GM23338 (cell line): ENCODE data around the gene FER. TPM values are rescaled to one million over a fixed set of nuclear protein-coding genes. Genes with fewer than 3 reads are reported as not detected.

ENCODE experiments used
- ATAC-seq: fragments of 200-7000 bp; cut with Tn5 transposase; 3 replicates; pipeline ENCODE4 v1.9.1; 2020
- DNase-seq: peaks from one replicate; pipeline ENCODE4 v3.0.0-alpha.2; 2015; ENCODE audit warnings: low spot score
- H2AFZ ChIP-seq: fragments of 200-600 bp; sonication (generic); 2 replicates; pipeline ENCODE4 v1.8.0; 2016; ENCODE audit warnings: antibody characterized with exemption, mild to moderate bottlenecking, moderate library complexity
- H3F3A ChIP-seq: fragments of 200-600 bp; sonication (generic); replicated peaks from 2 replicates; pipeline ENCODE4 v1.8.0; 2017; ENCODE audit warnings: antibody characterized with exemption, mixed run types, low read depth
- H3K27ac ChIP-seq: fragments of 200-600 bp; sonication (generic); 2 replicates; pipeline ENCODE4 v1.6.1; 2016; ENCODE audit warnings: low read depth
- H3K27me3 ChIP-seq: fragments of 200-600 bp; sonication (generic); 2 replicates; pipeline ENCODE4 v1.8.0; 2016; ENCODE audit warnings: mild to moderate bottlenecking, mixed run types, moderate library complexity; ENCODE audit not compliant: insufficient read depth
- H3K36me3 ChIP-seq: fragments of 200-600 bp; sonication (generic); 2 replicates; pipeline ENCODE4 v1.8.0; 2016; ENCODE audit warnings: mild to moderate bottlenecking; ENCODE audit not compliant: insufficient read depth
- H3K4me1 ChIP-seq: fragments of 200-600 bp; sonication (generic); 2 replicates; pipeline ENCODE4 v1.8.0; 2016; ENCODE audit warnings: mild to moderate bottlenecking, moderate library complexity; ENCODE audit not compliant: insufficient read depth
- H3K4me2 ChIP-seq: fragments of 200-600 bp; sonication (generic); 2 replicates; pipeline ENCODE4 v1.7.1; 2017; ENCODE audit warnings: mixed run types
- H3K4me3 ChIP-seq: fragments of 200-600 bp; sonication (generic); 2 replicates; pipeline ENCODE4 v1.6.1; 2016; ENCODE audit warnings: mixed run types
- H3K79me2 ChIP-seq: fragments of 200-600 bp; sonication (generic); replicated peaks from 2 replicates; pipeline ENCODE4 v1.8.0; 2017; ENCODE audit warnings: mild to moderate bottlenecking; ENCODE audit not compliant: insufficient read depth
- H3K9me2 ChIP-seq: fragments of 200-600 bp; sonication (generic); 2 replicates; pipeline ENCODE4 v1.8.0; 2017; ENCODE audit not compliant: insufficient read depth
- H4K20me1 ChIP-seq: fragments of 200-600 bp; sonication (generic); replicated peaks from 2 replicates; pipeline ENCODE4 v1.8.0; 2017; ENCODE audit warnings: mild to moderate bottlenecking; ENCODE audit not compliant: insufficient read depth
- H3K27ac Mint-ChIP-seq: 2 replicates; pipeline ENCODE4 v1.8.0; 2020; ENCODE audit warnings: inconsistent platforms, mild to moderate bottlenecking, moderate library complexity, mixed read lengths
- H3K27me3 Mint-ChIP-seq: 3 replicates; pipeline ENCODE4 v1.8.0; 2022; ENCODE audit warnings: low read depth, mild to moderate bottlenecking, moderate library complexity, mixed read lengths, inconsistent platforms; ENCODE audit not compliant: insufficient read depth, poor library complexity
- H3K36me3 Mint-ChIP-seq: 3 replicates; pipeline ENCODE4 v1.8.0; 2021; ENCODE audit warnings: low read depth, mild to moderate bottlenecking, inconsistent platforms, moderate library complexity, mixed read lengths
- H3K4me1 Mint-ChIP-seq: 3 replicates; pipeline ENCODE4 v1.8.0; 2020; ENCODE audit warnings: mild to moderate bottlenecking, inconsistent platforms, mixed read lengths
- H3K4me3 Mint-ChIP-seq: 3 replicates; pipeline ENCODE4 v1.8.0; 2021; ENCODE audit warnings: moderate library complexity, mild to moderate bottlenecking, inconsistent platforms, mixed read lengths
- H3K9me3 Mint-ChIP-seq: 3 replicates; pipeline ENCODE4 v1.8.0; 2020; ENCODE audit warnings: moderate library complexity, mild to moderate bottlenecking, inconsistent platforms, mixed read lengths
- CREB1 ChIP-seq: fragments of 250-450 bp; sonication (Bioruptor Pico); IDR thresholded peaks from 2 replicates; pipeline ENCODE4 v1.5.0; 2020; ENCODE audit warnings: low read depth, mild to moderate bottlenecking, moderate library complexity
- ETS1 ChIP-seq: IDR thresholded peaks from 2 replicates; pipeline ENCODE4 v1.6.1; 2016; ENCODE audit warnings: antibody characterized with exemption
- EZH2 ChIP-seq: fragments of 200-600 bp; sonication (generic); IDR thresholded peaks from one replicate; pipeline ENCODE4 v1.8.0; 2017; ENCODE audit warnings: antibody characterized with exemption, mild to moderate bottlenecking, low read depth; ENCODE audit not compliant: unreplicated experiment
- EZH2phosphoT487 ChIP-seq: fragments of 200-600 bp; sonication (generic); IDR thresholded peaks from one replicate; pipeline ENCODE4 v1.8.1; 2018; ENCODE audit warnings: antibody characterized with exemption; ENCODE audit not compliant: unreplicated experiment
- NANOG ChIP-seq: IDR thresholded peaks from 2 replicates; pipeline ENCODE4 v1.6.1; 2016; ENCODE audit warnings: antibody characterized with exemption, borderline replicate concordance
- POLR2AphosphoS5 ChIP-seq: IDR thresholded peaks from 2 replicates; pipeline ENCODE4 v1.6.1; 2016; ENCODE audit warnings: antibody characterized with exemption, low read depth
- STAT1 ChIP-seq: IDR thresholded peaks from one replicate; pipeline ENCODE4 v1.6.1; 2016; ENCODE audit warnings: antibody characterized with exemption; ENCODE audit not compliant: unreplicated experiment
- ZNF114 ChIP-seq: fragments of 250-450 bp; sonication (Bioruptor Pico); IDR thresholded peaks from 2 replicates; pipeline ENCODE4 v1.5.0; 2020; ENCODE audit warnings: mild to moderate bottlenecking, moderate library complexity
- ZNF331 ChIP-seq: fragments of 250-450 bp; sonication (Bioruptor Pico); IDR thresholded peaks from 2 replicates; pipeline ENCODE4 v1.5.0; 2020; ENCODE audit warnings: low read depth, mild to moderate bottlenecking, moderate library complexity
- polyA plus RNA-seq: library from polyadenylated mRNA; unstranded; fragments of >200 nt; fragmentation: Nextera tagmentation; extraction: Ambion mirVana; gene quantifications from 2 replicates; pipeline ENCODE4 v1.2.1, GENCODE V29; 2016
- total RNA-seq: library from RNA; depleted of rRNA; stranded (reverse); fragments of >200 nt; shearing (Covaris generic); gene quantifications from 2 replicates; pipeline ENCODE4 v1.2.3, GENCODE V29; 2014
- TF ChIP-seq, protein P1 (sequence below): IDR thresholded peaks from one replicate; pipeline ENCODE4 v1.6.1; 2018; ENCODE audit warnings: antibody characterized with exemption; ENCODE audit not compliant: unreplicated experiment
- TF ChIP-seq, protein P2 (sequence below): fragments of 250-450 bp; sonication (Bioruptor Pico); IDR thresholded peaks from 2 replicates; pipeline ENCODE4 v1.5.0; 2020; ENCODE audit warnings: mild to moderate bottlenecking, moderate library complexity

The FER gene
- total and polyA plus RNA-seq, 2 experiments from 2014 or later, result 17.4 to 34.8 TPM

DNA sequence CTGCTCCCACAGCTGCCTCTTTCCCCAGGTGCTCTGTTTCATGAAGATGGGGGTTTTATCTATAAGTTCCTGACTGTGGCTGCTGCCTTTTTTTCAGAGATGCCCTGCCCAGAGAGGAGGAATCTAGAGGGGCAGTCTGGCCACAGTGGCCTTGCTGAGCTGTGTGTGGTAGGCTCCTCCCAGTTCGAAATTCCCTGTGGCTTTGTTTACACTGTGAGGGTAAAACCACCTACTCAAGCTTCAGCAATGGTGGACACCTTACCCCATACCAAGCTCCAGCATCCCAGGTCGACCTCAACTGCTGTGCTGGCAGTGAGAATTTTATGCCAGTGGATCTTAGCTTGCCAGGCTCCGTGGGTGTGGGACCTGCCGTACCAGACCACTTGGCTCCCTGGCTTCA lies 250.0 kb downstream of the FER start:
- Histone ChIP-seq H2AFZ (no peak overlapping the region), H3K4me1 (no peaks in the 10 kb centered on the region), H3K4me3 (no peak overlapping the region), H4K20me1 (no peaks in the 10 kb centered on the region), H3K36me3 (no peaks in the 10 kb centered on the region), H3K79me2 (no peaks in the 10 kb centered on the region), H3K4me2 (no peak overlapping the region), H3F3A (no peaks in the 10 kb centered on the region), H3K9me2 (0 out of 2 replicates have a peak, but pooled peaks cover 3% of the 10 kb centered on the region), H3K27me3 (no peaks in the 10 kb centered on the region), H3K27ac (no peak overlapping the region)
- ATAC-seq, result no peak; the same call in 2 of the 3 replicates
- DNase-seq, result no peak
- TF ChIP-seq NANOG, result no peak
- TF ChIP-seq EZH2phosphoT487, result no peak
- Mint-ChIP-seq H3K27ac (no peak overlapping the region), H3K4me3 (no peak overlapping the region), H3K4me1 (no peaks in the 10 kb centered on the region), H3K9me3 (peaks cover 40% of the 10 kb centered on the region), H3K27me3 (peaks cover 1% of the 10 kb centered on the region), H3K36me3 (peaks cover 39% of the 10 kb centered on the region)

GRCh38 chr5:108998216-108998615 lies 250.5 kb downstream of the FER start:
- no peak for DNase-seq
- Mint-ChIP-seq H3K27ac (no peak overlapping the region), H3K4me3 (no peak overlapping the region), H3K9me3 (peaks cover 35% of the 10 kb centered on the region), H3K4me1 (no peaks in the 10 kb centered on the region), H3K27me3 (peaks cover 1% of the 10 kb centered on the region), H3K36me3 (peaks cover 35% of the 10 kb centered on the region)
- no peak overlapping the region for H3K27ac ChIP-seq
- no peaks in the 10 kb centered on the region for H3F3A ChIP-seq
- no peaks in the 10 kb centered on the region for H3K4me1 ChIP-seq
- 0 out of 2 replicates have a peak, but pooled peaks cover 3% of the 10 kb centered on the region for H3K9me2 ChIP-seq
- H4K20me1 ChIP-seq, result no peaks in the 10 kb centered on the region
- H3K27me3 ChIP-seq, result no peaks in the 10 kb centered on the region
- no peak for ATAC-seq
- no peaks in the 10 kb centered on the region for H3K79me2 ChIP-seq
- no peak overlapping the region for H2AFZ ChIP-seq
- H3K4me2 ChIP-seq, result no peak overlapping the region
- H3K36me3 ChIP-seq, result no peaks in the 10 kb centered on the region
- no peak overlapping the region for H3K4me3 ChIP-seq
- no peak for TF ChIP-seq ZNF331
- no peak for TF ChIP-seq ETS1
- no peak for TF ChIP-seq STAT1
- TF ChIP-seq, protein P1, sequence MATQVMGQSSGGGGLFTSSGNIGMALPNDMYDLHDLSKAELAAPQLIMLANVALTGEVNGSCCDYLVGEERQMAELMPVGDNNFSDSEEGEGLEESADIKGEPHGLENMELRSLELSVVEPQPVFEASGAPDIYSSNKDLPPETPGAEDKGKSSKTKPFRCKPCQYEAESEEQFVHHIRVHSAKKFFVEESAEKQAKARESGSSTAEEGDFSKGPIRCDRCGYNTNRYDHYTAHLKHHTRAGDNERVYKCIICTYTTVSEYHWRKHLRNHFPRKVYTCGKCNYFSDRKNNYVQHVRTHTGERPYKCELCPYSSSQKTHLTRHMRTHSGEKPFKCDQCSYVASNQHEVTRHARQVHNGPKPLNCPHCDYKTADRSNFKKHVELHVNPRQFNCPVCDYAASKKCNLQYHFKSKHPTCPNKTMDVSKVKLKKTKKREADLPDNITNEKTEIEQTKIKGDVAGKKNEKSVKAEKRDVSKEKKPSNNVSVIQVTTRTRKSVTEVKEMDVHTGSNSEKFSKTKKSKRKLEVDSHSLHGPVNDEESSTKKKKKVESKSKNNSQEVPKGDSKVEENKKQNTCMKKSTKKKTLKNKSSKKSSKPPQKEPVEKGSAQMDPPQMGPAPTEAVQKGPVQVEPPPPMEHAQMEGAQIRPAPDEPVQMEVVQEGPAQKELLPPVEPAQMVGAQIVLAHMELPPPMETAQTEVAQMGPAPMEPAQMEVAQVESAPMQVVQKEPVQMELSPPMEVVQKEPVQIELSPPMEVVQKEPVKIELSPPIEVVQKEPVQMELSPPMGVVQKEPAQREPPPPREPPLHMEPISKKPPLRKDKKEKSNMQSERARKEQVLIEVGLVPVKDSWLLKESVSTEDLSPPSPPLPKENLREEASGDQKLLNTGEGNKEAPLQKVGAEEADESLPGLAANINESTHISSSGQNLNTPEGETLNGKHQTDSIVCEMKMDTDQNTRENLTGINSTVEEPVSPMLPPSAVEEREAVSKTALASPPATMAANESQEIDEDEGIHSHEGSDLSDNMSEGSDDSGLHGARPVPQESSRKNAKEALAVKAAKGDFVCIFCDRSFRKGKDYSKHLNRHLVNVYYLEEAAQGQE, result no peak
- no peak for TF ChIP-seq EZH2phosphoT487
- no peak for TF ChIP-seq EZH2
- TF ChIP-seq, protein P2, sequence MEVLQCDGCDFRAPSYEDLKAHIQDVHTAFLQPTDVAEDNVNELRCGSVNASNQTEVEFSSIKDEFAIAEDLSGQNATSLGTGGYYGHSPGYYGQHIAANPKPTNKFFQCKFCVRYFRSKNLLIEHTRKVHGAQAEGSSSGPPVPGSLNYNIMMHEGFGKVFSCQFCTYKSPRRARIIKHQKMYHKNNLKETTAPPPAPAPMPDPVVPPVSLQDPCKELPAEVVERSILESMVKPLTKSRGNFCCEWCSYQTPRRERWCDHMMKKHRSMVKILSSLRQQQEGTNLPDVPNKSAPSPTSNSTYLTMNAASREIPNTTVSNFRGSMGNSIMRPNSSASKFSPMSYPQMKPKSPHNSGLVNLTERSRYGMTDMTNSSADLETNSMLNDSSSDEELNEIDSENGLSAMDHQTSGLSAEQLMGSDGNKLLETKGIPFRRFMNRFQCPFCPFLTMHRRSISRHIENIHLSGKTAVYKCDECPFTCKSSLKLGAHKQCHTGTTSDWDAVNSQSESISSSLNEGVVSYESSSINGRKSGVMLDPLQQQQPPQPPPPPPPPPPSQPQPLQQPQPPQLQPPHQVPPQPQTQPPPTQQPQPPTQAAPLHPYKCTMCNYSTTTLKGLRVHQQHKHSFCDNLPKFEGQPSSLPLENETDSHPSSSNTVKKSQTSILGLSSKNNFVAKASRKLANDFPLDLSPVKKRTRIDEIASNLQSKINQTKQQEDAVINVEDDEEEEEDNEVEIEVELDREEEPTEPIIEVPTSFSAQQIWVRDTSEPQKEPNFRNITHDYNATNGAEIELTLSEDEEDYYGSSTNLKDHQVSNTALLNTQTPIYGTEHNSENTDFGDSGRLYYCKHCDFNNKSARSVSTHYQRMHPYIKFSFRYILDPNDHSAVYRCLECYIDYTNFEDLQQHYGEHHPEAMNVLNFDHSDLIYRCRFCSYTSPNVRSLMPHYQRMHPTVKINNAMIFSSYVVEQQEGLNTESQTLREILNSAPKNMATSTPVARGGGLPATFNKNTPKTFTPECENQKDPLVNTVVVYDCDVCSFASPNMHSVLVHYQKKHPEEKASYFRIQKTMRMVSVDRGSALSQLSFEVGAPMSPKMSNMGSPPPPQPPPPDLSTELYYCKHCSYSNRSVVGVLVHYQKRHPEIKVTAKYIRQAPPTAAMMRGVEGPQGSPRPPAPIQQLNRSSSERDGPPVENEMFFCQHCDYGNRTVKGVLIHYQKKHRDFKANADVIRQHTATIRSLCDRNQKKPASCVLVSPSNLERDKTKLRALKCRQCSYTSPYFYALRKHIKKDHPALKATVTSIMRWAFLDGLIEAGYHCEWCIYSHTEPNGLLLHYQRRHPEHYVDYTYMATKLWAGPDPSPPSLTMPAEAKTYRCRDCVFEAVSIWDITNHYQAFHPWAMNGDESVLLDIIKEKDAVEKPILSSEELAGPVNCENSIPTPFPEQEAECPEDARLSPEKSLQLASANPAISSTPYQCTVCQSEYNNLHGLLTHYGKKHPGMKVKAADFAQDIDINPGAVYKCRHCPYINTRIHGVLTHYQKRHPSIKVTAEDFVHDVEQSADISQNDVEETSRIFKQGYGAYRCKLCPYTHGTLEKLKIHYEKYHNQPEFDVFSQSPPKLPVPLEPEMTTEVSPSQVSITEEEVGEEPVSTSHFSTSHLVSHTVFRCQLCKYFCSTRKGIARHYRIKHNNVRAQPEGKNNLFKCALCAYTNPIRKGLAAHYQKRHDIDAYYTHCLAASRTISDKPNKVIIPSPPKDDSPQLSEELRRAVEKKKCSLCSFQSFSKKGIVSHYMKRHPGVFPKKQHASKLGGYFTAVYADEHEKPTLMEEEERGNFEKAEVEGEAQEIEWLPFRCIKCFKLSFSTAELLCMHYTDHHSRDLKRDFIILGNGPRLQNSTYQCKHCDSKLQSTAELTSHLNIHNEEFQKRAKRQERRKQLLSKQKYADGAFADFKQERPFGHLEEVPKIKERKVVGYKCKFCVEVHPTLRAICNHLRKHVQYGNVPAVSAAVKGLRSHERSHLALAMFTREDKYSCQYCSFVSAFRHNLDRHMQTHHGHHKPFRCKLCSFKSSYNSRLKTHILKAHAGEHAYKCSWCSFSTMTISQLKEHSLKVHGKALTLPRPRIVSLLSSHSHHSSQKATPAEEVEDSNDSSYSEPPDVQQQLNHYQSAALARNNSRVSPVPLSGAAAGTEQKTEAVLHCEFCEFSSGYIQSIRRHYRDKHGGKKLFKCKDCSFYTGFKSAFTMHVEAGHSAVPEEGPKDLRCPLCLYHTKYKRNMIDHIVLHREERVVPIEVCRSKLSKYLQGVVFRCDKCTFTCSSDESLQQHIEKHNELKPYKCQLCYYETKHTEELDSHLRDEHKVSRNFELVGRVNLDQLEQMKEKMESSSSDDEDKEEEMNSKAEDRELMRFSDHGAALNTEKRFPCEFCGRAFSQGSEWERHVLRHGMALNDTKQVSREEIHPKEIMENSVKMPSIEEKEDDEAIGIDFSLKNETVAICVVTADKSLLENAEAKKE (CRISPR knock-in tag), result no peak
- TF ChIP-seq POLR2AphosphoS5, result no peak
- TF ChIP-seq NANOG, result no peak
- no peak for TF ChIP-seq ZNF114
- no peak for TF ChIP-seq CREB1
